HepG2 (cell line): ENCODE data around the gene EED. TPM values are rescaled to one million over a fixed set of nuclear protein-coding genes. Genes with fewer than 3 reads are reported as not detected.

Experiments
- FOXC1 ChIP-seq: sonication (generic); formaldehyde crosslinking; IDR thresholded peaks from 2 replicates; pipeline ENCODE4 v1.8.0; 2022; ENCODE audit warnings: mild to moderate bottlenecking, missing genetic modification reagents, borderline replicate concordance
- GATAD2A ChIP-seq: IDR thresholded peaks from 2 replicates; pipeline ENCODE4 v1.6.1; 2016
- HOMEZ ChIP-seq: IDR thresholded peaks from 2 replicates; pipeline ENCODE4 v1.6.1; 2016; ENCODE audit warnings: low read depth
- HOXD1 ChIP-seq: sonication (generic); formaldehyde crosslinking; IDR thresholded peaks from 2 replicates; pipeline ENCODE4 v1.5.0; 2020; ENCODE audit warnings: missing genetic modification reagents
- KDM6A ChIP-seq: IDR thresholded peaks from 2 replicates; pipeline ENCODE4 v1.6.1; 2016; ENCODE audit warnings: low read depth
- NFATC3 ChIP-seq: sonication (generic); formaldehyde crosslinking; IDR thresholded peaks from 2 replicates; pipeline ENCODE4 v1.5.1; 2020; ENCODE audit warnings: mild to moderate bottlenecking, missing genetic modification reagents
- SRY ChIP-seq: sonication (generic); formaldehyde crosslinking; IDR thresholded peaks from 2 replicates; pipeline ENCODE4 v1.8.0; 2022; ENCODE audit warnings: mild to moderate bottlenecking, missing genetic modification reagents
- U2AF1 ChIP-seq: fragments of 200-400 bp; formaldehyde crosslinking; optimal IDR thresholded peaks from 2 replicates; pipeline ENCODE3; 2017; ENCODE audit warnings: mild to moderate bottlenecking, low read depth, low read length
- ZBTB33 ChIP-seq: sonication (generic); formaldehyde crosslinking; IDR thresholded peaks from 2 replicates; pipeline ENCODE4 v1.4.0; 2020; ENCODE audit warnings: missing genetic modification reagents
- ZC3H13 ChIP-seq: sonication (generic); formaldehyde crosslinking; IDR thresholded peaks from 2 replicates; pipeline ENCODE4 v1.8.1; 2023; ENCODE audit warnings: mild to moderate bottlenecking, missing genetic modification reagents, moderate library complexity
- ZNF431 ChIP-seq: sonication (generic); formaldehyde crosslinking; IDR thresholded peaks from 2 replicates; pipeline ENCODE4 v1.9.0; 2022; ENCODE audit warnings: missing genetic modification reagents, low read depth, mild to moderate bottlenecking, borderline replicate concordance
- ZNF547 ChIP-seq: sonication (generic); formaldehyde crosslinking; IDR thresholded peaks from 2 replicates; pipeline ENCODE4 v1.5.1; 2020; ENCODE audit warnings: mild to moderate bottlenecking, missing genetic modification reagents
- ZNF556 ChIP-seq: sonication (generic); formaldehyde crosslinking; IDR thresholded peaks from 2 replicates; pipeline ENCODE4 v1.4.0; 2020; ENCODE audit warnings: mild to moderate bottlenecking, missing genetic modification reagents, borderline replicate concordance
- ZNF691 ChIP-seq: sonication (generic); formaldehyde crosslinking; IDR thresholded peaks from 2 replicates; pipeline ENCODE4 v1.4.0; 2020; ENCODE audit warnings: missing genetic modification reagents, low read depth, mild to moderate bottlenecking, borderline replicate concordance
- ZNF773 ChIP-seq: sonication (generic); formaldehyde crosslinking; IDR thresholded peaks from 2 replicates; pipeline ENCODE4 v1.4.0; 2020; ENCODE audit warnings: missing genetic modification reagents, borderline replicate concordance
- polyA plus RNA-seq, 8 experiments: library from polyadenylated mRNA; depleted of rRNA in 3 of 8; stranded (reverse) in 7 of 8; unstranded in 1 of 8; fragments of >200 nt; fragmentation: Illumina TruSeq in 4 of 8; extraction: Trizol in 4 of 8; gene quantifications; 2 replicates each; pipeline versions ENCODE4 v1.2.1 to v1.2.3, GENCODE V29; 2011 to 2016; ENCODE audit warnings: low read depth in 4 of 8, missing spikeins in 1 of 8, mixed read lengths in 1 of 8; ENCODE audit not compliant: insufficient read depth in 1 of 8
- total RNA-seq, 5 experiments: library from RNA; depleted of rRNA; stranded (reverse); fragments of >200 nt; fragmentation: Illumina TruSeq; extraction: Trizol; gene quantifications; 2 replicates each; pipeline ENCODE4 v1.2.3, GENCODE V29; 2016; ENCODE audit warnings: low read depth in 1 of 5
- TF ChIP-seq, protein P1 (sequence below): IDR thresholded peaks from 2 replicates; pipeline ENCODE4 v1.6.1; 2016; ENCODE audit warnings: low read depth, missing genetic modification reagents, missing compliant biosample characterization

EED gene
- total and polyA plus RNA-seq, 2 of the 13 experiments (the other 11 are each of a cell fraction or from before 2014, with no cell fraction given): 11.0 to 28.4 TPM

- TF ChIP-seq, protein P1, sequence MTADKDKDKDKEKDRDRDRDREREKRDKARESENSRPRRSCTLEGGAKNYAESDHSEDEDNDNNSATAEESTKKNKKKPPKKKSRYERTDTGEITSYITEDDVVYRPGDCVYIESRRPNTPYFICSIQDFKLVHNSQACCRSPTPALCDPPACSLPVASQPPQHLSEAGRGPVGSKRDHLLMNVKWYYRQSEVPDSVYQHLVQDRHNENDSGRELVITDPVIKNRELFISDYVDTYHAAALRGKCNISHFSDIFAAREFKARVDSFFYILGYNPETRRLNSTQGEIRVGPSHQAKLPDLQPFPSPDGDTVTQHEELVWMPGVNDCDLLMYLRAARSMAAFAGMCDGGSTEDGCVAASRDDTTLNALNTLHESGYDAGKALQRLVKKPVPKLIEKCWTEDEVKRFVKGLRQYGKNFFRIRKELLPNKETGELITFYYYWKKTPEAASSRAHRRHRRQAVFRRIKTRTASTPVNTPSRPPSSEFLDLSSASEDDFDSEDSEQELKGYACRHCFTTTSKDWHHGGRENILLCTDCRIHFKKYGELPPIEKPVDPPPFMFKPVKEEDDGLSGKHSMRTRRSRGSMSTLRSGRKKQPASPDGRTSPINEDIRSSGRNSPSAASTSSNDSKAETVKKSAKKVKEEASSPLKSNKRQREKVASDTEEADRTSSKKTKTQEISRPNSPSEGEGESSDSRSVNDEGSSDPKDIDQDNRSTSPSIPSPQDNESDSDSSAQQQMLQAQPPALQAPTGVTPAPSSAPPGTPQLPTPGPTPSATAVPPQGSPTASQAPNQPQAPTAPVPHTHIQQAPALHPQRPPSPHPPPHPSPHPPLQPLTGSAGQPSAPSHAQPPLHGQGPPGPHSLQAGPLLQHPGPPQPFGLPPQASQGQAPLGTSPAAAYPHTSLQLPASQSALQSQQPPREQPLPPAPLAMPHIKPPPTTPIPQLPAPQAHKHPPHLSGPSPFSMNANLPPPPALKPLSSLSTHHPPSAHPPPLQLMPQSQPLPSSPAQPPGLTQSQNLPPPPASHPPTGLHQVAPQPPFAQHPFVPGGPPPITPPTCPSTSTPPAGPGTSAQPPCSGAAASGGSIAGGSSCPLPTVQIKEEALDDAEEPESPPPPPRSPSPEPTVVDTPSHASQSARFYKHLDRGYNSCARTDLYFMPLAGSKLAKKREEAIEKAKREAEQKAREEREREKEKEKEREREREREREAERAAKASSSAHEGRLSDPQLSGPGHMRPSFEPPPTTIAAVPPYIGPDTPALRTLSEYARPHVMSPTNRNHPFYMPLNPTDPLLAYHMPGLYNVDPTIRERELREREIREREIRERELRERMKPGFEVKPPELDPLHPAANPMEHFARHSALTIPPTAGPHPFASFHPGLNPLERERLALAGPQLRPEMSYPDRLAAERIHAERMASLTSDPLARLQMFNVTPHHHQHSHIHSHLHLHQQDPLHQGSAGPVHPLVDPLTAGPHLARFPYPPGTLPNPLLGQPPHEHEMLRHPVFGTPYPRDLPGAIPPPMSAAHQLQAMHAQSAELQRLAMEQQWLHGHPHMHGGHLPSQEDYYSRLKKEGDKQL (CRISPR knock-in tag): peak; percentile 91
- TF ChIP-seq U2AF1 (no peak), KDM6A (CRISPR knock-in tag) (peak; percentile 57; the same call in 1 of the 2 replicates), HOXD1 (no peak), ZNF773 (no peak), ZC3H13 (CRISPR knock-in tag) (no peak), ZNF431 (CRISPR knock-in tag) (no peak), HOMEZ (CRISPR knock-in tag) (peak; percentile 73), NFATC3 (CRISPR knock-in tag) (0 out of 2 replicates have a peak, but pooled peaks have one; percentile 46), ZNF691 (CRISPR knock-in tag) (no peak), ZNF556 (CRISPR knock-in tag) (no peak), GATAD2A (CRISPR knock-in tag) (peak; percentile 97), SRY (CRISPR knock-in tag) (no peak), FOXC1 (CRISPR knock-in tag) (no peak), ZBTB33 (no peak), ZNF547 (CRISPR knock-in tag) (no peak)
Measured at GRCh38 chr11:86209806-86210657, 34.5 kb upstream of the EED start (continued).
